Measurements from ENCODE around the gene ATP2A2.

The ATP2A2 gene

DNA sequence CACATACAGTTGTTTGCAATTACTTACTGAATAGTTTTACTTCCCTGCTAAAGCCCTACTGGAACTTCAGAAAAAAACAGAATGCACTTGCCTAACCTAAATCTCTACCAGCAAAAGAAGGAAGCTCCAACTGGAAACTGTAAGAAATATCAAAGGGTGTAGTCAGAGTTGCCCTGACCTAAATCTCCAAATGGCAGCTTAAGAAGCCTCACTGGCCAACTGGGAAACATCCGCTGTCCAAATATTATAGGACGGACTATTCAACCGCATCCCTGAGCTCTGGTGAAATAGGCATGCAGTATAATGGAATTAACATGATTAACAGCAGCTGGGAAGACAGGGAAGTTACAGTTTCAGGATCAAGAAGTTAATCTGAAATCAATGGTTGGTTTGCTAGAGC is 98.2 kb downstream of the ATP2A2 start:
- H3K27me3 Mint-ChIP-seq, result no peaks in the 10 kb centered on the region
- H3K36me3 Mint-ChIP-seq, result peaks cover 19% of the 10 kb centered on the region

GRCh38 chr12:110379631-110380030 is 98.6 kb downstream of the ATP2A2 start:
- Mint-ChIP-seq H3K27me3 (no peaks in the 10 kb centered on the region), H3K4me1 (peaks cover 2% of the 10 kb centered on the region), H3K4me3 (no peak overlapping the region), H3K27ac (no peak overlapping the region), H3K36me3 (peaks cover 19% of the 10 kb centered on the region), H3K9me3 (no peaks in the 10 kb centered on the region)

More for the DNA sequence above, 98.2 kb downstream of the ATP2A2 start:
- Mint-ChIP-seq H3K4me1 (no peaks in the 10 kb centered on the region), H3K9me3 (no peaks in the 10 kb centered on the region), H3K4me3 (no peak overlapping the region), H3K27ac (no peak overlapping the region)

DNA sequence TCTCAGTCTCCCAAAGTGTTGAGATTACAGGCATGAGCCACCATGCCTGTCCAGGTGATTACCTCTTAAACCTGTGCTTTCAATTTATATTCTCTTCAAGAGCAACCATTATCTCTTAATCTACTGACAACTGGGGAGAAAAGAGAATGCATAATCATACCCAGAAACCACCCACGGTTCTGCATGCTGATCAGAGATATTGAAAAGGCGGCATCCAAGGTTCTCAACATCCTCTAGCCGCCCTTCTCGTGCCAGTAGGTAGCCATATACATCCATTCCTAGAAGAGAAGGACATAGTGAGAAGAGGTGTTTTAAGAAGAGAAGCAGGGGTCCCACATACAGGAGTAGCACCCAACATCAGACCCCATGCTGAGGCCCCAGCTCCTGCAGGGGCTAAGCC is 101.6 kb downstream of the ATP2A2 start:
- H3K4me1 Mint-ChIP-seq, result peaks cover 13% of the 10 kb centered on the region
- peaks cover 23% of the 10 kb centered on the region for H3K36me3 Mint-ChIP-seq
- H3K27ac Mint-ChIP-seq, result no peak overlapping the region
- no peak overlapping the region for H3K4me3 Mint-ChIP-seq
- no peaks in the 10 kb centered on the region for H3K9me3 Mint-ChIP-seq
- H3K27me3 Mint-ChIP-seq, result no peaks in the 10 kb centered on the region
